ENCODE measurements around the gene PIGR.

The PIGR gene

GRCh38 chr1:206946261-206946660 is at the start of gene PIGR:
TSS of gene PIGR (minus strand) at chr1:206946466. CDS start at chr1:206940531, 5,935 bp downstream.
- no peak for DNase-seq

- no peak for DNase-seq
These were observed 46.5 kb upstream of the PIGR start for GRCh38 chr1:206992790-206993189.

GRCh38 chr1:206987873-206988272 is 41.6 kb upstream of the PIGR start:
- DNase-seq, result no peak

GRCh38 chr1:206986885-206987284 is 40.6 kb upstream of the PIGR start:
- DNase-seq, result no peak

- no peak for DNase-seq
These were observed 40.1 kb upstream of the PIGR start for GRCh38 chr1:206986402-206986801.

GRCh38 chr1:206985162-206985749 is 39.0 kb upstream of the PIGR start:
- no peak for DNase-seq

- peak; percentile 82 for DNase-seq
These were observed 36.0 kb upstream of the PIGR start for GRCh38 chr1:206982216-206982615.

GRCh38 chr1:206979379-206980043 is 33.2 kb upstream of the PIGR start:
- DNase-seq, result peak; percentile 60

GRCh38 chr1:206978259-206978658 is 32.0 kb upstream of the PIGR start:
- no peak for DNase-seq

GRCh38 chr1:206975306-206975705 is 29.0 kb upstream of the PIGR start:
- DNase-seq, result no peak

GRCh38 chr1:206974140-206974539 is 27.9 kb upstream of the PIGR start:
- DNase-seq, result no peak

GRCh38 chr1:206972728-206973127 is 26.5 kb upstream of the PIGR start:
- no peak for DNase-seq

- DNase-seq, result peak; percentile 89
These were observed 24.9 kb upstream of the PIGR start for GRCh38 chr1:206971029-206971655.

- peak; percentile 89 for DNase-seq
These were observed 24.2 kb upstream of the PIGR start, which contains the start of gene FCAMR for GRCh38 chr1:206970446-206970845. TSS of gene FCAMR (minus strand) at chr1:206970460. CDS start at chr1:206970125, 335 bp downstream.

- DNase-seq, result peak; percentile 81
These were observed 22.8 kb upstream of the PIGR start for GRCh38 chr1:206969090-206969489.

- peak; percentile 90 for DNase-seq
These were observed 21.0 kb upstream of the PIGR start for GRCh38 chr1:206967096-206967849.

- DNase-seq, result no peak
These were observed 19.5 kb upstream of the PIGR start for GRCh38 chr1:206965781-206966180.

GRCh38 chr1:206963740-206964139 is 17.5 kb upstream of the PIGR start:
- no peak for DNase-seq

GRCh38 chr1:206963119-206963712 is 16.9 kb upstream of the PIGR start:
- peak; percentile 32 for DNase-seq

GRCh38 chr1:206962272-206962671 is 16.0 kb upstream of the PIGR start:
- DNase-seq, result peak; percentile 49

- no peak for DNase-seq
These were observed 15.4 kb upstream of the PIGR start for GRCh38 chr1:206961668-206962067.

- DNase-seq, result no peak
These were observed 14.6 kb upstream of the PIGR start for GRCh38 chr1:206960676-206961386.

Data from suppressor macrophage treated with lipopolysaccharide for 4 hours (primary cell).